SK-N-MC (cell line): ENCODE data around the gene CD28.

Experiments
- EZH2 ChIP-seq: fragments of 200-600 bp; sonication (generic); IDR thresholded peaks from one replicate; pipeline ENCODE4 v1.6.1; 2017; ENCODE audit warnings: antibody characterized with exemption
- FOXP2 ChIP-seq: optimal IDR thresholded peaks from 2 replicates; pipeline ENCODE3; 2011; ENCODE audit warnings: mild to moderate bottlenecking, moderate library complexity; ENCODE audit not compliant: insufficient read depth; ENCODE audit errors: extremely low read length, control extremely low read depth
- POLR2AphosphoS5 ChIP-seq: IDR thresholded peaks from 2 replicates; pipeline ENCODE4 v1.6.1; 2012; ENCODE audit warnings: mild to moderate bottlenecking, low read depth, low read length, borderline replicate concordance

DNA sequence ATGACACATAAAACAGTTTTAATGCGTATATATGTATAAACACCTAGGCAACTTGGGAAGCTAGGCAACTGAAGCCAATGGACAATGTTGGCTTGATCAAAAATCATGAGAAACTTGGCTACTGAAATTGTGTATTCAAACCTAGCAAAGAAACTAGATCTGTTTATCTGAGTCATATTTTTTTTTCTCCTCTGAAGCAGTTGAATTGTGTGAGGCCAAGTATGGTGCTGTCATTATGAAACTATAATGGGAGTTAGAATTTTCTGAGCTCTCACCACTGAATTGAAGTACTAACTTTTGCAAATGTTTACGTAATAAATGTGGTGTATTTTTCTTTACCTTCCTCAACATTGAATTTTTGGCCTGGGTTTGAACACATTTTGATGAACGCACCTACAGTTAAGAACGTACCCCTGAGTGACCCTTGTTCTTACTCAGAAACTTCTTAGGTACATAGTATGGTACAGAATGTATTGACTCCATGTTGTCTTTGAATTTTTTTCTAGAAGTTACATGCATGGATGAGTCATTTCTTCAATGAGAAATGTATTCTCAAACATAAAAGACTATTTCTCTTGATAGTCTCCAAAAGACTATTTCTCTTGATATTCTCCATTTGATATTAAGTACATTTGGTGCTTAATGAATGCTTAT lies 23.8 kb downstream of the CD28 start:
- TF ChIP-seq EZH2, result no peak
- TF ChIP-seq FOXP2, result no peak
- no peak for TF ChIP-seq POLR2AphosphoS5
